Liver (tissue), 9 donors: ENCODE measurements around the gene BCLAF1. TPM values are rescaled to one million over a fixed set of nuclear protein-coding genes. Genes with fewer than 3 reads are reported as not detected.

ENCODE experiments used
- DNase-seq: peaks from one replicate; pipeline ENCODE4 v3.0.0-alpha.2; 2017; ENCODE audit warnings: low spot score
- H3K27ac ChIP-seq, 2 donors: one replicate each; pipeline ENCODE4 v1.7.0; 2013; ENCODE audit warnings: inconsistent platforms in 2 of 2, low read length in 2 of 2, control low read depth in 1 of 2, low read depth in 1 of 2, mild to moderate bottlenecking in 1 of 2
- H3K27me3 ChIP-seq, 4 donors: one replicate each; pipeline versions ENCODE4 v1.6.1 to v1.7.0; 2013; ENCODE audit warnings: low read length in 3 of 4, inconsistent platforms in 1 of 4, mild to moderate bottlenecking in 1 of 4, moderate library complexity in 1 of 4; ENCODE audit not compliant: control insufficient read depth in 4 of 4, insufficient read depth in 4 of 4
- H3K36me3 ChIP-seq, 4 donors: one replicate each; pipeline versions ENCODE4 v1.6.1 to v1.7.0; 2013; ENCODE audit warnings: low read length in 3 of 4, mild to moderate bottlenecking in 3 of 4, low read depth in 1 of 4, moderate library complexity in 1 of 4; ENCODE audit not compliant: control insufficient read depth in 4 of 4, insufficient read depth in 3 of 4
- H3K4me1 ChIP-seq, 4 donors: one replicate each; pipeline versions ENCODE4 v1.6.1 to v1.7.0; 2013; ENCODE audit warnings: low read length in 3 of 4, mild to moderate bottlenecking in 3 of 4, moderate library complexity in 1 of 4; ENCODE audit not compliant: control insufficient read depth in 4 of 4, insufficient read depth in 4 of 4
- H3K4me3 ChIP-seq, 3 donors: one replicate each; pipeline versions ENCODE4 v1.6.1 to v1.7.0; 2013; ENCODE audit warnings: low read length in 3 of 3, control low read depth in 1 of 3, low read depth in 1 of 3, mild to moderate bottlenecking in 1 of 3
- H3K9ac ChIP-seq, 2 donors: one replicate each; pipeline ENCODE4 v1.7.0; 2013; ENCODE audit warnings: low read length in 2 of 2, mild to moderate bottlenecking in 2 of 2, moderate library complexity in 2 of 2, control low read depth in 1 of 2, low read depth in 1 of 2
- H3K9me3 ChIP-seq, 4 donors: one replicate each; pipeline versions ENCODE4 v1.6.1 to v1.7.0; 2013; ENCODE audit warnings: low read length in 3 of 4; ENCODE audit not compliant: control insufficient read depth in 4 of 4
- ATF3 ChIP-seq: IDR thresholded peaks from 2 replicates; pipeline ENCODE4 v1.6.1; 2016; ENCODE audit warnings: antibody characterized with exemption
- FOXA1 ChIP-seq: IDR thresholded peaks from 2 replicates; pipeline ENCODE4 v1.6.1; 2016; ENCODE audit warnings: antibody characterized with exemption
- GABPA ChIP-seq, 2 donors: IDR thresholded peaks in 1 of 2; conservative IDR thresholded peaks in 1 of 2; 2 replicates each; pipeline ENCODE4 v1.6.1; 2016; ENCODE audit warnings: antibody characterized with exemption in 2 of 2, mild to moderate bottlenecking in 1 of 2, moderate library complexity in 1 of 2
- HNF4A ChIP-seq, 2 donors: conservative IDR thresholded peaks; 2 replicates each; pipeline ENCODE4 v1.6.1; 2016; ENCODE audit warnings: antibody characterized with exemption in 2 of 2, mild to moderate bottlenecking in 2 of 2
- HNF4G ChIP-seq: IDR thresholded peaks from 2 replicates; pipeline ENCODE4 v1.6.1; 2016; ENCODE audit warnings: antibody characterized with exemption
- JUND ChIP-seq, 2 donors: IDR thresholded peaks; 2 replicates each; pipeline ENCODE4 v1.6.1; 2016; ENCODE audit warnings: antibody characterized with exemption in 2 of 2
- MAX ChIP-seq: IDR thresholded peaks from 2 replicates; pipeline ENCODE4 v1.6.1; 2016; ENCODE audit warnings: antibody characterized with exemption
- NR2F2 ChIP-seq: IDR thresholded peaks from 2 replicates; pipeline ENCODE4 v1.6.1; 2016; ENCODE audit warnings: antibody characterized with exemption
- RAD21 ChIP-seq, 2 donors: IDR thresholded peaks; 2 replicates each; pipeline ENCODE4 v1.6.1; 2016; ENCODE audit warnings: antibody characterized with exemption in 2 of 2, mild to moderate bottlenecking in 2 of 2
- REST ChIP-seq: IDR thresholded peaks from 2 replicates; pipeline ENCODE4 v1.6.1; 2016; ENCODE audit warnings: antibody characterized with exemption, mild to moderate bottlenecking
- SP1 ChIP-seq: IDR thresholded peaks from 2 replicates; pipeline ENCODE4 v1.6.1; 2018; ENCODE audit warnings: antibody characterized with exemption, mild to moderate bottlenecking
- TAF1 ChIP-seq: conservative IDR thresholded peaks from 2 replicates; pipeline ENCODE4 v1.6.1; 2016; ENCODE audit warnings: antibody characterized with exemption, mild to moderate bottlenecking
- YY1 ChIP-seq: IDR thresholded peaks from 2 replicates; pipeline ENCODE4 v1.6.1; 2016; ENCODE audit warnings: antibody characterized with exemption, mild to moderate bottlenecking
- WGBS: extraction: QIAGEN DNeasy Blood & Tissue Kit; methylation state at CpG from one replicate; pipeline ENCODE4 v1.1.7; 2013; 5-methylcytosine and 5-hydroxymethylcytosine counted together
- polyA plus RNA-seq, 2 donors: library from polyadenylated mRNA; stranded (reverse) in 1 of 2; unstranded in 1 of 2; fragments of 200-250 nt in 1 of 2; fragments of >200 nt in 1 of 2; fragmentation: Nextera tagmentation in 1 of 2; extraction: Ambion mirVana in 1 of 2; gene quantifications; one replicate each; pipeline versions ENCODE4 v1.2.1 to v1.2.3, GENCODE V29; 2013 to 2015
- total RNA-seq, 2 donors: library from RNA; depleted of rRNA; stranded (reverse); fragments of >200 nt; gene quantifications; one replicate each; pipeline ENCODE4 v1.2.3, GENCODE V29; 2014
- donor health status: healthy.
- donor health status: healthy.
- donor health status: healthy.
- donor health status: healthy.
- donor health status: healthy.

BCLAF1 gene
- total and polyA plus RNA-seq, 4 donors: 11.7 to 60.5 (median 38.0) TPM

GRCh38 chr6:136290410-136291010, 864 bp upstream of the BCLAF1 start:
- WGBS: 4% methylated on average over 22 of the region's 22 CpGs
- DNase-seq: no peak
- H3K4me3 ChIP-seq: peak overlapping the region; percentile 55 to 68 (median 57)
- peaks cover 9 to 25% (median 13%) of the 10 kb centered on the region in 4 donors for H3K4me1 ChIP-seq
- no peaks in the 10 kb centered on the region for H3K36me3 ChIP-seq
- H3K9me3 ChIP-seq: no peaks in the 10 kb centered on the region
- peak overlapping the region; percentile 100 for H3K27ac ChIP-seq
- H3K9ac ChIP-seq: peak overlapping the region; percentile 94 to 98
- H3K27me3 ChIP-seq: no peaks in the 10 kb centered on the region
- TF ChIP-seq ATF3 (peak; percentile 5), REST (no peak), RAD21 (IDR thresholded peaks at IDR 0.05) (peak in 1 of 2 donors; percentile 17), FOXA1 (no peak), NR2F2 (no peak), YY1 (peak; percentile 35), MAX (peak; percentile 31), TAF1 (peak; percentile 49), GABPA (IDR thresholded peaks at IDR 0.05 in 1 of 2, conservative IDR thresholded peaks at IDR 0.05 in 1 of 2) (no peak), JUND (IDR thresholded peaks at IDR 0.05) (peak in 1 of 2 donors; percentile 4)

- H3K9me3 ChIP-seq: no peaks in the 10 kb centered on the region
- peak overlapping the region; percentile 100 for H3K27ac ChIP-seq
- WGBS: under 1% methylated on average over 34 of the region's 34 CpGs
- DNase-seq: peak; percentile 91
- H3K27me3 ChIP-seq: no peaks in the 10 kb centered on the region
- peaks cover 12 to 36% (median 21%) of the 10 kb centered on the region in 4 donors for H3K4me1 ChIP-seq
- peak overlapping the region; percentile 98 to 99 for H3K9ac ChIP-seq
- H3K36me3 ChIP-seq: no peaks in the 10 kb centered on the region
- TF ChIP-seq TAF1 (no peak), FOXA1 (no peak), REST (no peak), SP1 (no peak), JUND (IDR thresholded peaks at IDR 0.05) (no peak), RAD21 (IDR thresholded peaks at IDR 0.05) (no peak), HNF4G (no peak), ATF3 (no peak), HNF4A (conservative IDR thresholded peaks at IDR 0.05) (no peak)
- peak overlapping the region; percentile 74 to 98 (median 97) for H3K4me3 ChIP-seq
These were observed 393 bp downstream of the BCLAF1 start for GRCh38 chr6:136289327-136289578.
